GM12874 (cell line): ENCODE measurements around the gene NECTIN3.

Experiments
- CTCF ChIP-seq: IDR thresholded peaks from 2 replicates; pipeline ENCODE4 v1.5.1; 2011; ENCODE audit warnings: low read depth, mild to moderate bottlenecking, control low read depth, low read length, moderate library complexity; ENCODE audit not compliant: insufficient read depth

The NECTIN3 gene

GRCh38 chr3:111165411-111165810, 93.8 kb downstream of the NECTIN3 start:
- TF ChIP-seq CTCF = no peak

GRCh38 chr3:111173328-111173900, 101.8 kb downstream of the NECTIN3 start:
- TF ChIP-seq CTCF = no peak

- TF ChIP-seq CTCF = no peak
Observed at GRCh38 chr3:111173906-111174305, 102.3 kb downstream of the NECTIN3 start.

GRCh38 chr3:111190518-111190917, 118.9 kb downstream of the NECTIN3 start:
- no peak for TF ChIP-seq CTCF

GRCh38 chr3:111193472-111193871, 121.9 kb downstream of the NECTIN3 start:
- TF ChIP-seq CTCF = no peak

- TF ChIP-seq CTCF = no peak
Observed at GRCh38 chr3:111194048-111194447, 122.4 kb downstream of the NECTIN3 start.

GRCh38 chr3:111197485-111197884, 125.9 kb downstream of the NECTIN3 start:
- no peak for TF ChIP-seq CTCF
